Cardiac muscle cell (in vitro differentiated cells and primary cell): ENCODE data around the gene FNDC3B. TPM values are rescaled to one million over a fixed set of nuclear protein-coding genes. Genes with fewer than 3 reads are reported as not detected.

Experiments used
- DNase-seq, 2 donors: peaks; one replicate each; pipeline versions ENCODE4 v3.0.0 to v3.0.0-alpha.2; 2010 to 2017; ENCODE audit warnings: low read depth in 1 of 2, low spot score in 1 of 2
- H3K27ac ChIP-seq: fragments of 200-600 bp; sonication (generic); 2 replicates; pipeline ENCODE4 v1.5.1; 2016
- H3K27me3 ChIP-seq: fragments of 200-600 bp; sonication (generic); 2 replicates; pipeline ENCODE4 v1.6.0; 2016; ENCODE audit warnings: control low read depth
- H3K36me3 ChIP-seq: fragments of 200-600 bp; sonication (generic); 2 replicates; pipeline ENCODE4 v1.5.1; 2016; ENCODE audit warnings: control low read depth
- H3K4me1 ChIP-seq: fragments of 200-600 bp; sonication (generic); 2 replicates; pipeline ENCODE4 v1.8.1; 2017; ENCODE audit warnings: low read depth, mild to moderate bottlenecking, mixed run types
- H3K4me3 ChIP-seq: fragments of 200-600 bp; sonication (generic); 2 replicates; pipeline ENCODE4 v1.5.1; 2016; ENCODE audit warnings: mild to moderate bottlenecking
- H3K9me3 ChIP-seq: fragments of 200-600 bp; sonication (generic); 2 replicates; pipeline ENCODE4 v1.5.1; 2017; ENCODE audit warnings: low read depth, mild to moderate bottlenecking, control low read depth
- polyA plus RNA-seq: library from polyadenylated mRNA; unstranded; fragments of >200 nt; fragmentation: Nextera tagmentation; extraction: Ambion mirVana; gene quantifications from 2 replicates; pipeline ENCODE4 v1.2.1, GENCODE V29; 2016
- total RNA-seq: library from RNA; depleted of rRNA; stranded (reverse); fragments of >200 nt; gene quantifications from 2 replicates; pipeline ENCODE4 v1.2.3, GENCODE V29; 2016
- TF ChIP-seq, protein P1 (sequence below): IDR thresholded peaks from 2 replicates; pipeline ENCODE4 v1.5.1; 2012; ENCODE audit warnings: low read depth, mild to moderate bottlenecking, low read length

The FNDC3B gene
- total and polyA plus RNA-seq, 2 experiments from 2014 or later = 55.2 to 62.3 TPM

- no peak overlapping the region for H3K4me3 ChIP-seq
- H3K9me3 ChIP-seq = no peaks in the 10 kb centered on the region
- TF ChIP-seq, protein P1, sequence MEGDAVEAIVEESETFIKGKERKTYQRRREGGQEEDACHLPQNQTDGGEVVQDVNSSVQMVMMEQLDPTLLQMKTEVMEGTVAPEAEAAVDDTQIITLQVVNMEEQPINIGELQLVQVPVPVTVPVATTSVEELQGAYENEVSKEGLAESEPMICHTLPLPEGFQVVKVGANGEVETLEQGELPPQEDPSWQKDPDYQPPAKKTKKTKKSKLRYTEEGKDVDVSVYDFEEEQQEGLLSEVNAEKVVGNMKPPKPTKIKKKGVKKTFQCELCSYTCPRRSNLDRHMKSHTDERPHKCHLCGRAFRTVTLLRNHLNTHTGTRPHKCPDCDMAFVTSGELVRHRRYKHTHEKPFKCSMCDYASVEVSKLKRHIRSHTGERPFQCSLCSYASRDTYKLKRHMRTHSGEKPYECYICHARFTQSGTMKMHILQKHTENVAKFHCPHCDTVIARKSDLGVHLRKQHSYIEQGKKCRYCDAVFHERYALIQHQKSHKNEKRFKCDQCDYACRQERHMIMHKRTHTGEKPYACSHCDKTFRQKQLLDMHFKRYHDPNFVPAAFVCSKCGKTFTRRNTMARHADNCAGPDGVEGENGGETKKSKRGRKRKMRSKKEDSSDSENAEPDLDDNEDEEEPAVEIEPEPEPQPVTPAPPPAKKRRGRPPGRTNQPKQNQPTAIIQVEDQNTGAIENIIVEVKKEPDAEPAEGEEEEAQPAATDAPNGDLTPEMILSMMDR = no peak
- DNase-seq = no peak
- H3K27me3 ChIP-seq = no peaks in the 10 kb centered on the region
- peaks cover 38% of the 10 kb centered on the region for H3K4me1 ChIP-seq
- no peak overlapping the region for H3K27ac ChIP-seq
- H3K36me3 ChIP-seq = no peaks in the 10 kb centered on the region
Observed at GRCh38 chr3:172136330-172136729, 97.0 kb downstream of the FNDC3B start.

- Histone ChIP-seq H3K36me3 (no peaks in the 10 kb centered on the region), H3K9me3 (no peaks in the 10 kb centered on the region), H3K4me3 (no peak overlapping the region), H3K27me3 (no peaks in the 10 kb centered on the region), H3K27ac (peak overlapping the region; percentile 46), H3K4me1 (peaks cover 49% of the 10 kb centered on the region)
- TF ChIP-seq, protein P1 = no peak
- DNase-seq = peak in 1 of 2 donors; percentile 70
Observed at GRCh38 chr3:172137287-172138192, 98.2 kb downstream of the FNDC3B start.

GRCh38 chr3:172138193-172138537 is 98.8 kb downstream of the FNDC3B start:
- Histone ChIP-seq H3K27me3 (no peaks in the 10 kb centered on the region), H3K27ac (peak overlapping the region; percentile 46), H3K36me3 (no peaks in the 10 kb centered on the region), H3K9me3 (no peaks in the 10 kb centered on the region), H3K4me1 (peaks cover 50% of the 10 kb centered on the region), H3K4me3 (no peak overlapping the region)
- no peak for DNase-seq
- TF ChIP-seq, protein P1 = no peak

DNA sequence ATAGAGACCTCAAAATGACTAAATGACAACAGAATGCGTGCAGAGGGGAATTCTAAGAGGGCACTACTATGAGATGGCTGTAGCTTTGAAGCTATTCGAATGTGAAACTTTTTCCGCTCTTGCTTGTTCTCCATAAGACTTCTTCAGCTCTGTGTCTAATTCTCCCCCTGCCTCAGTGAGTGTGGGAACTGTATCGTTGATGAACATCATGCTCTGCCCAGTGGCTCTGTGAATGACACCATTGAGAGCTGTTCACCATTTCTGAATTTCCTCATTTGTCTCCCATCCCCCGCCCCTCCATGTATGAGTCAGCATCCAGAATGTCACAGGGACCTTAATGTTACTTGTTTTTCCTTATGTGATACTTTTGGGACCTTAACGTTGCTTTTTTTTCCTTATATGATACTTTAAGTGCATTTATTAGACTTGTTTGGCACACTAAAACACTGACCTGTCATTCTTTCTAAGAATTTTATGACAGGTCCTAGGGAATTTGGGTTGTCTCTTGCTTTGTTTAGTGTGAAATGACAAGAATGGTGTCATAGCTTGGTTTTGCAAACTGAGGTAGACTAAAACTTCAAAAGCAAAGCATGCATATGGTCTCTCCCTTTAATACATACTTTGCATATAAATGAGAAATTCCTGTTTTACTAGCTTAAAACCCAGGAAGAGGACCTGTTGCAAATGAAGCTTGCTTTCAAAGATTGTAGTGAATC is 99.6 kb downstream of the FNDC3B start:
- Histone ChIP-seq H3K9me3 (no peaks in the 10 kb centered on the region), H3K4me3 (no peak overlapping the region), H3K27me3 (no peaks in the 10 kb centered on the region), H3K4me1 (peaks cover 50% of the 10 kb centered on the region), H3K36me3 (no peaks in the 10 kb centered on the region), H3K27ac (peak overlapping the region; percentile 8)
- TF ChIP-seq, protein P1 = no peak
- peak; percentile 18 to 47 for DNase-seq

- Histone ChIP-seq H3K27me3 (no peaks in the 10 kb centered on the region), H3K36me3 (no peaks in the 10 kb centered on the region), H3K4me3 (no peak overlapping the region), H3K9me3 (no peaks in the 10 kb centered on the region), H3K4me1 (peaks cover 52% of the 10 kb centered on the region), H3K27ac (peak overlapping the region; percentile 53)
- TF ChIP-seq, protein P1 = no peak
- DNase-seq = no peak
Observed at GRCh38 chr3:172139528-172140276, 100.3 kb downstream of the FNDC3B start.
